SU-DHL-6 (cell line): ENCODE measurements around the gene TAS1R2.

Experiments
- H2AFZ ChIP-seq: fragments of 200-600 bp; sonication (generic); 2 replicates; pipeline ENCODE4 v1.6.1; 2014; ENCODE audit warnings: low read depth, mild to moderate bottlenecking, moderate library complexity, mixed read lengths, antibody characterized with exemption, low read length; ENCODE audit not compliant: severe bottlenecking
- H3F3A ChIP-seq: fragments of 200-600 bp; shearing (Covaris generic); 2 replicates; pipeline ENCODE4 v1.6.0; 2016; ENCODE audit warnings: antibody characterized with exemption, mild to moderate bottlenecking; ENCODE audit not compliant: insufficient read depth
- H3K27ac ChIP-seq: fragments of 200-600 bp; sonication (generic); 2 replicates; pipeline ENCODE4 v1.5.1; 2016; ENCODE audit warnings: low read depth, mild to moderate bottlenecking, low read length, moderate library complexity, mixed read lengths
- H3K27me3 ChIP-seq: fragments of 200-600 bp; sonication (generic), shearing (Covaris generic); 2 replicates; pipeline ENCODE4 v1.6.0; 2014; ENCODE audit warnings: mild to moderate bottlenecking, low read length
- H3K36me3 ChIP-seq: fragments of 200-600 bp; sonication (generic); 2 replicates; pipeline ENCODE4 v1.6.1; 2014; ENCODE audit warnings: mild to moderate bottlenecking, low read length, mixed read lengths
- H3K4me2 ChIP-seq: fragments of 300-600, 200-600 bp; shearing (Covaris generic), sonication (generic); 2 replicates; pipeline ENCODE4 v1.6.0; 2014; ENCODE audit warnings: low read length, low read depth, mild to moderate bottlenecking; ENCODE audit not compliant: poor library complexity, severe bottlenecking
- H3K4me3 ChIP-seq: fragments of 200-600 bp; sonication (generic); 2 replicates; pipeline ENCODE4 v1.5.1; 2014; ENCODE audit warnings: antibody characterized with exemption, low read length, mild to moderate bottlenecking, mixed read lengths; ENCODE audit not compliant: insufficient read depth, poor library complexity, severe bottlenecking
- H3K79me2 ChIP-seq: fragments of 200-600 bp; sonication (generic); 2 replicates; pipeline ENCODE4 v1.6.1; 2014; ENCODE audit warnings: mild to moderate bottlenecking, low read length, moderate library complexity; ENCODE audit not compliant: insufficient read depth
- H3K9ac ChIP-seq: fragments of 200-600 bp; sonication (generic); 2 replicates; pipeline ENCODE4 v1.7.0; 2014; ENCODE audit warnings: mild to moderate bottlenecking, low read length
- H3K9me2 ChIP-seq: fragments of 200-600 bp; sonication (generic); replicated peaks from 2 replicates; pipeline ENCODE4 v1.6.1; 2014; ENCODE audit warnings: low read length; ENCODE audit not compliant: insufficient read depth
- H3K9me3 ChIP-seq: fragments of 200-600 bp; sonication (generic); 2 replicates; pipeline ENCODE4 v1.6.1; 2014; ENCODE audit warnings: low read length, mixed read lengths; ENCODE audit not compliant: insufficient read depth
- H4K20me1 ChIP-seq: fragments of 200-600 bp; sonication (generic); 2 replicates; pipeline ENCODE4 v1.6.1; 2014; ENCODE audit warnings: low read depth, mild to moderate bottlenecking, antibody characterized with exemption, low read length, moderate library complexity, mixed read lengths
- EZH2phosphoT487 ChIP-seq: fragments of 200-600 bp; sonication (generic), shearing (Covaris generic); conservative IDR thresholded peaks from 2 replicates; pipeline ENCODE4 v1.6.1; 2018; ENCODE audit warnings: mild to moderate bottlenecking, antibody characterized with exemption, low read length, moderate library complexity, mixed read lengths
- TF ChIP-seq, protein P1 (sequence below): fragments of 200-600 bp; sonication (generic); IDR thresholded peaks from one replicate; pipeline ENCODE4 v1.5.1; 2017; ENCODE audit warnings: antibody characterized with exemption, mild to moderate bottlenecking, low read length, moderate library complexity; ENCODE audit not compliant: insufficient read depth, poor library complexity, severe bottlenecking

The TAS1R2 gene

DNA sequence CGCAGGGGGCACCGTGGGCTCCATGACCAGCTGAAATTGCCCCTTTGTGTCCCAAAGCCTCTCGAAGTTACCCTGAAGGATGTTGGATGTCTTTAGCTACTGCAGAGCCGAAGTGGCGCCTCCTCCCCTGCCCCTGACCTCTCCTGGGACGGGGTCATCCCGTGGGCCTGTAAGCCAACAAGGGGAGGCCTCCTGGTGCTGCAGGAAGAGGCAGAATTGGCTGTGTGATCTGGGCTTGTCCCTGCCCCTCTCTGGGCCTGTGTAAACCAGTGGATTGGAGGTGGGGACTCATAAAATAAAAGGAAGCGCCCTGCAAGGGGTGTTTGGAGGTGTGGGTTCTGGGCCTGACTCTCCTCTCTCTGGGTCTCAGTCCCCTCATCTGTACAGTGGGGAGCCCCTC is 2.1 kb upstream of the TAS1R2 start:
- Histone ChIP-seq H3K4me2 (no peak overlapping the region), H3F3A (no peaks in the 10 kb centered on the region), H3K9ac (no peak overlapping the region), H3K36me3 (no peaks in the 10 kb centered on the region), H3K27me3 (no peaks in the 10 kb centered on the region), H3K9me3 (no peaks in the 10 kb centered on the region), H3K4me3 (no peak overlapping the region), H4K20me1 (no peaks in the 10 kb centered on the region), H3K79me2 (no peaks in the 10 kb centered on the region), H2AFZ (no peak overlapping the region), H3K27ac (no peak overlapping the region), H3K9me2 (no peaks in the 10 kb centered on the region)
- no peak for TF ChIP-seq EZH2phosphoT487
- TF ChIP-seq, protein P1, sequence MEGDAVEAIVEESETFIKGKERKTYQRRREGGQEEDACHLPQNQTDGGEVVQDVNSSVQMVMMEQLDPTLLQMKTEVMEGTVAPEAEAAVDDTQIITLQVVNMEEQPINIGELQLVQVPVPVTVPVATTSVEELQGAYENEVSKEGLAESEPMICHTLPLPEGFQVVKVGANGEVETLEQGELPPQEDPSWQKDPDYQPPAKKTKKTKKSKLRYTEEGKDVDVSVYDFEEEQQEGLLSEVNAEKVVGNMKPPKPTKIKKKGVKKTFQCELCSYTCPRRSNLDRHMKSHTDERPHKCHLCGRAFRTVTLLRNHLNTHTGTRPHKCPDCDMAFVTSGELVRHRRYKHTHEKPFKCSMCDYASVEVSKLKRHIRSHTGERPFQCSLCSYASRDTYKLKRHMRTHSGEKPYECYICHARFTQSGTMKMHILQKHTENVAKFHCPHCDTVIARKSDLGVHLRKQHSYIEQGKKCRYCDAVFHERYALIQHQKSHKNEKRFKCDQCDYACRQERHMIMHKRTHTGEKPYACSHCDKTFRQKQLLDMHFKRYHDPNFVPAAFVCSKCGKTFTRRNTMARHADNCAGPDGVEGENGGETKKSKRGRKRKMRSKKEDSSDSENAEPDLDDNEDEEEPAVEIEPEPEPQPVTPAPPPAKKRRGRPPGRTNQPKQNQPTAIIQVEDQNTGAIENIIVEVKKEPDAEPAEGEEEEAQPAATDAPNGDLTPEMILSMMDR, result no peak

- Histone ChIP-seq H3K27ac (no peak overlapping the region), H3K27me3 (no peaks in the 10 kb centered on the region), H3K9me3 (no peaks in the 10 kb centered on the region), H3K9me2 (no peaks in the 10 kb centered on the region), H3K9ac (no peak overlapping the region), H3K36me3 (no peaks in the 10 kb centered on the region), H2AFZ (no peak overlapping the region), H3K79me2 (no peaks in the 10 kb centered on the region), H3K4me3 (no peak overlapping the region), H4K20me1 (no peaks in the 10 kb centered on the region), H3F3A (no peaks in the 10 kb centered on the region), H3K4me2 (no peak overlapping the region)
- TF ChIP-seq, protein P1, result no peak
- TF ChIP-seq EZH2phosphoT487, result no peak
Measured at GRCh38 chr1:18861082-18861481, 1.6 kb upstream of the TAS1R2 start.

DNA sequence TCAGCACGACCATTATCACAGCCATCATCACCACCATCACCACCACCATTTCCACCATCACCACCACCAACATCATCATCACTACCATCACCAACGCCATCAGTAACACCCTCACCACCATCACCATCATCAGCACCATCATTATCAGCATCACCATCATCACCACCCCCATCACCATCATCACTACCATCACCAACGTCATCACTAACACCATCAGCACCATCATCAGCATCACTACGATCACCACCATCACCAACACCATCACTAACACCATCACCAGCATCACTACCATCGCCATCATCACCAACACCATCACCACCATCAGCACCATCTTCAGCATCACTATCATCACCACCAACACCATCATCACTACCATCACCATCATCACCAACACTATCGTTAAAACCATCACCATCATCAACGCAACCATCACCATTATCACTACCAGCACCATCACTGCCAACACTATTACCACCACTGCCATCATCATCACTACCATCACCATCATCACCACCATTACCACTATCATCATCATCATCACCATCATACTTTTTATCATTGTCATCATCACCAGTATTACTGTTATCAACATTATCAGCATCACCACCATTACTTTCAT is 1.3 kb downstream of the TAS1R2 start:
- no peaks in the 10 kb centered on the region for H3K9me2 ChIP-seq
- H3K27me3 ChIP-seq, result no peaks in the 10 kb centered on the region
- H3F3A ChIP-seq, result no peaks in the 10 kb centered on the region
- no peaks in the 10 kb centered on the region for H3K79me2 ChIP-seq
- no peak overlapping the region for H3K27ac ChIP-seq
- H2AFZ ChIP-seq, result no peak overlapping the region
- H3K4me3 ChIP-seq, result no peak overlapping the region
- no peak overlapping the region for H3K9ac ChIP-seq
- no peaks in the 10 kb centered on the region for H3K36me3 ChIP-seq
- H4K20me1 ChIP-seq, result no peaks in the 10 kb centered on the region
- no peak for TF ChIP-seq EZH2phosphoT487
- TF ChIP-seq, protein P1, result no peak
- H3K4me2 ChIP-seq, result no peak overlapping the region
- no peaks in the 10 kb centered on the region for H3K9me3 ChIP-seq
